Activated CD4-positive, alpha-beta T cell treated with anti-CD3 and anti-CD28 coated beads for 48 hours (primary cell): ENCODE results near the gene GLRA3.
"Not testable (repeated sequence)": the region's sequence is repeated elsewhere in the genome, so short reads cannot be mapped to it uniquely, and the experiment has no call there.

Experiments used
- DNase-seq: peaks from one replicate; pipeline ENCODE4 v3.0.0-alpha.2; 2020

The GLRA3 gene

GRCh38 chr4:174828845-174829701, at the start of gene GLRA3:
Gene GLRA3, minus strand, starts transcription at chr4:174829247. Its CDS starts 436 bp downstream, at chr4:174828811.
- DNase-seq = peak; percentile 8

- no peak for DNase-seq
Observed at GRCh38 chr4:174874898-174875297, 45.9 kb upstream of the GLRA3 start.

DNA sequence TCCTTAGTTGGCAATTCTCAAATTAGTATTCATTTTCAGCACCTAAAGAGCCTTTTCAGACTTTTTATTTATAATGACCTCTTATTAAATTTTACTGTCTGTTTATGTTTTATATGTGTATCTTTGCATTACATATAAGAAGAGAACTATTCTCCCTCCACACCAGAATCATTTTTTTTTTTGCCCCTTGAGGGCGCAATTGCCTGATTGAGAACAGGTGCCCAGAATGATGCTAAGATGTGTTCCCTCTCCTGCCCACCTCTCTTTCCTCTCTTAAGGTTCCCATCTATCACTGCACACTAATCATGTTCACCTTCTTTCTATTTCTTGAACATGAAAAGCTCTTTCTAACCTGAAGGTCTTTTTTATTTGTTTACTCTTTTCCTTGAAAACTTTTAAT, 44.9 kb upstream of the GLRA3 start:
- no peak for DNase-seq

- DNase-seq = not testable (repeated sequence)
Observed at GRCh38 chr4:174873146-174873545, 44.1 kb upstream of the GLRA3 start.

DNA sequence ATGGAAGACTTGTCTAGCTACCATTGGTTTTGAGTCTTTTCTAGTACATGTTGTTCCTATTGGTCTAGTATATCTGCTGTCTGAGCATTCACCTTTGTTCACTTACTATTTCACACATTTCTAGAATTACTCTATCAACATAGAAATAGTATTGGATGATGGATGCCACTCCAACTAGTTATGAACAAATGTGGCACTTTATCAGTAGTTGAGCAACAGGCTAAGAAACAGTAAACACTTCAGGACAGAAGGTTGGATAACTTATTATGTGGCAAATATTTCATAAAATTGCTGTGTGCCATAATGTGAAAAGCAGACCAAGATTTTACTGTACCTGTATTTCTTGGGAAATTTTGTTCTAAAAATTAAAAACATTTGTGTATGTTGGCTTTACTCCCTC, 42.4 kb upstream of the GLRA3 start:
- DNase-seq = no peak

DNA sequence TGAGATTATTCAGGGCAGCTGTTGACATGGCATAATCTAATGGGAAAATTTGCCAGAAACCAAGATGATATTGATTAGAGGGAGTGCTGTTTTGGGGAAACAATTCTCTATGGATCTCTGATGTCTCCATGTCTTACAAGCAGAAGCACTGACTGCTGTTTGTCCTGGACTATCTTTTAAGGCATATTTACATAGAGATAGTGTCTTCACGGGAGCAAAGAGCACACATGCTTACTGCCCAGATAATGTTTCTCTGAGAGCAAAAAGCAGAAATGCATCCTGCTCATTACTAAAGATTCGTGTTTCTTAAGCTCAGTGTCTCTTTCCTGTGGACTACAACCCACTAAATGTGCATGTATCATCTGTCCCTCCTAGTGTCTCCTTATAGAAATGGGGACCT, 41.3 kb upstream of the GLRA3 start:
- DNase-seq = no peak

DNA sequence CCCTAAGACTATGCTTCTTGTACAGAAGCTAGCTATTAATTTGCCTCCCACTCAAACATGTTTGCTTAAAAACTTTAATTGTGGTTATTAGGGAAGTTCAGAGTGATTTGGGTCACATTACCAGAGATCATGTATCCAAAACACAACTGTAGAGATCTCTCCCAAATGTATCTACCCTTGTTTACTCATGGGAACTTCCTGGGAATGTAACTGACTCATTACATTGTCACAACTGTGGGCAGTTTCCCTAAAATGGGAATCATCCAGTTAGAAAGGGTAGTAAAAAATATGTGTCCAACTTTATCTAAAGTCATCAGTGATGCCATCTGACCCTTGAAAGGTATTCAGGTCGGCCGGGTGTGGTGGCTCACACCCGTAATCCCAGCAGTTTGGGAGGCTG, 40.3 kb upstream of the GLRA3 start:
- no peak for DNase-seq

DNA sequence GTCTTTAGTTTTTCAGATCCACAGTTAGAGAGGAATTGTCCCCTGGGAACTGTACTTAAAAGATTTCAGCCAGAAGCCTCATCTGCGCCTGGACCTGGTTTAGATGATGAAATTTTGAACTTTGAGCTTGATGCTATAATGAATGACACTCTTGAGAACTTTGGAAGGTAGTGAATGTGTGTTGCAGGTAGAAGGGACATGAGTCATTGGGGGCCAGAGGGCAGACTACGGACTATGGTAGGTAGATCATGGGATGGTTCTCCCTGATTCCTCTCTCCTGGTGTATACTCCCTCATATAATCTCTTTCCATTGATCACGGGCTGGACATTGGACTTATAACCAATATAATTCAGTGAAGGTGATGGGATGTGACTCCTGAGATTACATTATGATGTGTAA, 38.9 kb upstream of the GLRA3 start:
- no peak for DNase-seq

DNA sequence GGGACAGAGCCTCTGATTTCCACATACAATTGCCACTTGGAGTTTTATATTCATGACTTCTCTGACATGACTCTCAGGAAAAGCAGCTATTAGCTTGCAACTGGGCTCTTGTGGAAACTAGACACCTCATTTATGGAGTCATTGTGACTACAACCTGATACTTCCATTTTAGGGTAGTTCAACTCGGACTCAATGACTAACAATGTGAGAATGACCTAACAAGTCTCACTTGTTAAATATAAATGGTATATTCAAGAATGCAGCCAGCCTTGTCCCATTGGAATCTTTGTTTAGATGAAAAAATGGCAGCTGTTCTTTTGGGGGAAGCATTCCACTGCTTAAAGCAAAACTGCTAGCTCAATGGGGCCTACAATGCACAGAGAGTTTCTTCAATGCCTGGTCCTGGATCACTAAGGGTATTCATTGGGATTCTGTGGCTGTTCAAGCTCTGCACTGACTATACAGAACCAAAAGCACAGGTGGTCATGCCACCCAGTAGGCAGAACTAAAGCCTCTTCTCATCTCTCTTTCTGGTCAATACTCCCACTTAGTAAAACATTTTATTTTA, 36.5 kb upstream of the GLRA3 start:
- DNase-seq = no peak

- no peak for DNase-seq
Observed at GRCh38 chr4:174864031-174864430, 35.0 kb upstream of the GLRA3 start.

GRCh38 chr4:174860588-174860987, 31.5 kb upstream of the GLRA3 start:
- no peak for DNase-seq

DNA sequence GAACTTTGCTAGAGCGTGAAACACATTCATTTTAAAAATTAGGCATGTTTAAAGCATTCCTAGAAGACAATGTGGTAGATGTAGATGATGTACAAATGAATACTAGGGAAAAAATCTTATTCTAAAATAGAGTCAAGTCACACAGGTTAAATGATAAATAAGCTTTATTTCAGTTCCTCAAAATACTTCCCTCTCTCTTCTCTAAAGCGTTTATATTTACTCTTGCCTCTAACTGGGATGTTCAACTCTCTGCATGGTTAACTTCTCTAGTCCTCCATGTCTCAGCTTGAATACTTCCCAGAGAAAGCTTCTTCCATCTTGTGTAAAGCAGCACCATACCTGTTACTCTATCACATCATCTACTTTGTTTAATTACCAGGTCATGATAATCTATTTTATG, 30.9 kb upstream of the GLRA3 start:
- DNase-seq = no peak

DNA sequence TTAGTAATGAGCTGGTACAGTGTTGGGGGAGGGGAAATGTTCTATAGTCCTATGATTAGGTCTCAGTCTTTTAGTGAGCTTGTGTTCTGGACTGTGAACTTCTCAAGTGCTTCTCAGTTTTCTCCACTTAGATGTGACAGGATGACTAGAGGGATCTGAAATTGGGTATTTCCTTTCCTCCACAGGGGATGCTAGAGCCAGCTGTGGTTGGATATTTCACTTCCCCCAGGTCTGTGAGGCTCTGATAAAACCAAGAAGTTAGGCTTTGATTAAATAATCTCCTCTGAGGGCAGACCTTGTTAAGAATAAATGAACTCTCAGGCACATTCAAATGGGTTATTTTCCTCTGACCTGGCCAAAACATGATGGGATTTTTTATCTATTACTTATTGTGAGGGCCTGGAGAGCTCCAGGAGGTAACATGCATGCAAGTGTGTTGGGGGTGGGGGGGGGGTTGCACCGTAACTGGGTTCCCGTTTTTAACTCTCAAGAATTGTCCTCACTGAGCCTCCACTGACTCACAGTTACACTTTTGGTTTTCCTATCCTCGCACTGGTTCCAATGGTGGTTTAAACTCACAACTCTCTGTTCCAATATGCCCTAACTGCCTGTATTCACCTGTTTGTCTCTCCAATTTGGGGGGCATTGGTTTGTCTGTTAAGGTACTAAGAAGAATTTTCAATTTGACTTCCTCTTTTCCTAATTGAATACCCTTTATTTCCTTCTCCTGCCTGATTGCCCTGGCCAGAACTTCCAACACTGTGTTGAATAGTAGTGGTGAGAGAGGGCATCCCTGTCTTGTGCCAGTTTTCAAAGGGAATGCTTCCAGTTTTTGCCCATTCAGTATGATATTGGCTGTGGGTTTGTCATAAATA, 28.1 kb upstream of the GLRA3 start:
- no peak for DNase-seq

DNA sequence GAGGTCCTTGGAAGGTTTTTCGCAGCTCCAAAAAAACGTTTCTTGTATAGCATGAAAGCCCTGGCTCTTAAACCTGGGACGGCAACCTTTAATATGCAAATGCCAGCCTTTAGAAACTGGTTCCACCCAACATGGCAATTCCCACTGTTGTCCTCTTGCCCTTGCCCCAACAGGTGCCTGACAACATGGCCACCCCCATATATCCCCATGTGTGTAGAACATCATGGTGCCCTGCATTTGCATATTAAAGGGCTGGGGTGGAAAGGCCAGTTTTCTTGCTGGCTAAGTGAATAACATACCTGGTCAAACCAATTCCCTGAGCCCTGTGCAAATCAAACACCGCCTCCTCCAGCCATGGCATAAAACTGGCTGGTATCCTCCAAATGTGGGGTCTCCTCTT, 26.0 kb upstream of the GLRA3 start:
- DNase-seq = no peak

DNA sequence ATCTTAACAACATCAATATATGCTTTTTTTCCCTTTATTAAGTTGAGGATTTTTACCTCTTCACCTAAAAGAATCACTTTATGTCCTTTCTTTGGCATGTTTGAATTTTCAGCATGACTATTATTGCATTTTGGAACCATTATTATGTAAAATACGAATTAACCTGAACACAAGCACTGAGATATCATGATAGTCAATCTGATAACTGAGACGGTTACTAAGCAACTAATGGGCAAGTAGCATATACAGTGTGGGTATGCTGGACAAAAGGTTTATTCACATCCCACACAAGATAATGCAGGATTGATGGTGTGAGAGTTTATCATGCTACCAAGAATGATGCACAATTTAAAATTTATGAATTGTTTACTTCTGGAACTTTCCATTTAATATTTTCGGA, 24.6 kb upstream of the GLRA3 start:
- no peak for DNase-seq

- DNase-seq = no peak
Observed at GRCh38 chr4:174848596-174848995, 19.5 kb upstream of the GLRA3 start.

- no peak for DNase-seq
Observed at GRCh38 chr4:174847801-174848427, 18.9 kb upstream of the GLRA3 start.

- DNase-seq = no peak
Observed at GRCh38 chr4:174835536-174835935, 6.5 kb upstream of the GLRA3 start.

GRCh38 chr4:174834477-174834876, 5.4 kb upstream of the GLRA3 start:
- no peak for DNase-seq

GRCh38 chr4:174826660-174827059, 2.4 kb downstream of the GLRA3 start:
- DNase-seq = no peak

DNA sequence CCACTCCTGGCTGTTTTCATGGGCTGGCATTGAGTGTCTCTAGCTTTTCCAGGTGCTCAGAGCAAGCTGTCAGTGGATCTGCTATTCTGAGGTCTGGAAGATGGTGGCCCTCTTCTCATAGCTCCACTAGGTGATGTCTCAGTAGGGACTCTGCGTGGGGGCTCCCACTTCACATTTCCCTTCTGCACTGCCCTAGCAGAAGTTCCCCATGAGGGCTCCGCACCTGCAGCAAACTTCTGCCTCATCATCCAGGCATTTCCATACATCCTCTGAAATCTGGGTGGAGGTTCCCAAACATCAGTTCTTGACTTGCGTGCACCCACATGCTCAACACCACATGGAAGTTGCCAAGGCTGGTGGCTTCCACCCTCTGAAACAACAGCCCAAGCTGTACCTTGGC, 13.8 kb downstream of the GLRA3 start:
- no peak for DNase-seq

DNA sequence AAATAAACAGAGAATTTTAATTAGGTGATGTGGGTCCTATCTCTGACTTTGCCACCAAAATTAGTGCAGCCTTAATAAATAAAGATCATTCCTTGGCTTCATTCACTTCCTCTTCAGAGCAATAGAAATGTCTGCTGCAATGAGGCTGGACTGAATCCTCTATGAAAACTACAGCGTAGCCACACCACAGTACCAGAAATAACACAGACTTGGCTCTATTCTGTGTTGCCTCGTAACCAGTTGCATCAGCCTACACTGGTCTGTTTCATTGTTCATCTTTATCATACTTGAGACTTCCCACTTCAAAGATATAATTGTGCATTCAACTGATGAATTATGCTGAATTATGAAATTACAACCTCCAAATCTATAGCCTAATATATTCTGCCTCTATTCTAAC, 15.8 kb downstream of the GLRA3 start:
- no peak for DNase-seq

GRCh38 chr4:174810834-174811233, 18.2 kb downstream of the GLRA3 start:
- no peak for DNase-seq
